ENCODE data around the gene CPED1. TPM values are rescaled to one million over a fixed set of nuclear protein-coding genes. Genes with fewer than 3 reads are reported as not detected.
A peak's percentile ranks its signal among the peaks of the same experiment; 100 is the strongest.

The CPED1 gene
- total RNA-seq, 4 donors from 2014 or later: 7.4 to 19.6 (median 11.4) TPM

DNA sequence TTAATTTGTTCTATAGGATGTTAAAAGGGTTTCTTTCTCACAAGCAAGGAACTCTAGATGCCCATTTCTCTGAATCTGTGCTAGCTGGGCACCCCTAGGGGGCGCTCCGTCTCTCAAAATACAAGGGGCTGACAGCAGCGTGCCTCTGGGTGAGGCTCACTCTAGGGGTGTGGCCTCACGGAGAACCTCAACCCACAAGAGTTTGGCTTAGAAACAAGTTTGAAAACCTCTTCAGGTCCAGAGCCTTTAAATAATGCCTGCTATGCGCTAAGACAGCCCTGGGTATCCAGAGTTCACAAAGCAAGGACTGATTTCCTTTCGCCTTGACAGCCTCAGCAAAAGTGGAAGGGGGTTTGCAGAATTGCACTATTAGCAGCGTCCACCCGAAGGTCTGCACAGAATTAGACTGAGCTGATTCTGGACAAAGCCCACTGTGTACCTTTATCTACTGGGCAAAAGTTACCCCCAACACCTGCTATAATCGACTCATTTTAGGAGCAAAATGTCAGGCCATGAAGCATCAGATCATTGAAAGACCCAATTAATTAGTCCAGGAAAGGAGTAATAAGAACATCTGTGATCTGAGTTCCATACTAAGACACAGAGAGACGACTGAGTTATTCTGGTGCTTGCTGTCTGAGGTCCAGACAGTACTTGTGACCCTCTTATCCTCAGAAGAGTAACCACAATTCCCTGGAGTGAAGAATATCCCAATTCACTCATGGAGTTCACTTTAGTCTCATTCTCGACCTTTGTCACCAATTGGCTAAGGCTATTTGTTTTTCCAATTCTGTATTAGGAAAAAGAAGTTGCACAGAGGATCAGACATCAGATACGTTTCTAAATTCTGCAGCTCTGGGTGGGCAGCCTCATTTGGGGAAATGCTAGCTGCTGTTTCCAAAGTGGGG lies 574 bp upstream of the CPED1 start:
- Histone ChIP-seq H3K4me1 (peaks cover 0 to 4% of the 10 kb centered on the region in 2 donors), H3K4me3 (replicated peaks in 1 of 3) (peak overlapping the region; percentile 3 to 26 (median 22)), H3K36me3 (no peaks in the 10 kb centered on the region), H3K27me3 (no peaks in the 10 kb centered on the region), H3K9me3 (no peaks in the 10 kb centered on the region), H3K27ac (peak overlapping the region; percentile 26 to 87 (median 74))
- peak; percentile 89 for DNase-seq
- intact Hi-C loops (cut with DNase I): loop anchor here (5.0 kb wide), 2 partner anchors 94 to 119 kb away; no protein-coding TSS in a partner anchor
- WGBS, 2 donors: 1 to 2% methylated on average over 11 to 12 of the region's 12 CpGs
- no peak for TF ChIP-seq POLR2A (IDR thresholded peaks at IDR 0.05)
- TF ChIP-seq, protein P1, sequence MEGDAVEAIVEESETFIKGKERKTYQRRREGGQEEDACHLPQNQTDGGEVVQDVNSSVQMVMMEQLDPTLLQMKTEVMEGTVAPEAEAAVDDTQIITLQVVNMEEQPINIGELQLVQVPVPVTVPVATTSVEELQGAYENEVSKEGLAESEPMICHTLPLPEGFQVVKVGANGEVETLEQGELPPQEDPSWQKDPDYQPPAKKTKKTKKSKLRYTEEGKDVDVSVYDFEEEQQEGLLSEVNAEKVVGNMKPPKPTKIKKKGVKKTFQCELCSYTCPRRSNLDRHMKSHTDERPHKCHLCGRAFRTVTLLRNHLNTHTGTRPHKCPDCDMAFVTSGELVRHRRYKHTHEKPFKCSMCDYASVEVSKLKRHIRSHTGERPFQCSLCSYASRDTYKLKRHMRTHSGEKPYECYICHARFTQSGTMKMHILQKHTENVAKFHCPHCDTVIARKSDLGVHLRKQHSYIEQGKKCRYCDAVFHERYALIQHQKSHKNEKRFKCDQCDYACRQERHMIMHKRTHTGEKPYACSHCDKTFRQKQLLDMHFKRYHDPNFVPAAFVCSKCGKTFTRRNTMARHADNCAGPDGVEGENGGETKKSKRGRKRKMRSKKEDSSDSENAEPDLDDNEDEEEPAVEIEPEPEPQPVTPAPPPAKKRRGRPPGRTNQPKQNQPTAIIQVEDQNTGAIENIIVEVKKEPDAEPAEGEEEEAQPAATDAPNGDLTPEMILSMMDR (IDR thresholded peaks at IDR 0.05): peak; percentile 77 to 92 (median 84)

DNA sequence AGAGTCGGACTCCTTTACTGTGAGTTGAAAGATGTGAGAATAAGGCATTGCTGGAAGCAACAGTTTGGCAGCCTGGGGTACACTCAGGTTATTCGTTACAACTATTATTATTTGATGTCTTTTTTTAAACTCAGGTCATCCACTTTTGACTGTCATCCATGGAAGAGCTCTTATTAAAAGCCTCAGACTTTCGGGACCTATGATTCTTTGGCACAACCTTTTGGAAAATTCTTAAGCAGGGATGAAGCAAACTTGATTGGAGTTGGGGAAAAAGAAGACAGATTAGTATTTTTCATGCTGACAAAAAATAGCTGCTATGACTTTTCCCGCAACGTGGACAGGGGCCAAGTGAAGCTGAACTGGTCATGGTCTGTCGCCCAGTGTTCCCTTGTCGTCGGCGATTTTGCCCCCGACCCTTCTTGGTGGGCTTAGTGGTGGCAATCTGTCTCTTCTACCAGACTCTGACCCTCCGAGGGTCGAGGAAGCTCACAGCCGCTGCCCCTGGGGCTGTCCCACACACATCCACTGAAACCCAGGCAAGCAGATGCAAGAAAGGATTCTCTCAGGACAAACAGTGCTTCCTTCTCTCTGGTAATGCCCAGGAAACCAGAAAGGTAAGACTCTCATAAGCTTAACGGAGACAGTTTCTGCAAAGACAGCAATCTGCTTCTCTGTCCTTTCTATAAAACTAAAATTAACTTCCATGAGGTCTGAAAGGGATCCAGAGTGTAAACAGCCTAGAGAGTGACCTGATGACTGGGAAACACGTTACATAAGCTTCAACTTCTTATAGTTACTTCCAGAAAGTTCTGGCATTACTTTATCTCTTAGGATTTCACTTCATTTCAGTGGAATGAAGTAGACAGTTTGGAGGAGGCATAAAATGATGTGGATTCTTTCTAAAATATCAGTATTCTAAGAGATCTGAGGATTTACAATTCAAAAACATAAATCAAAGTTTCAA lies 1.0 kb downstream of the CPED1 start:
- peaks cover 0 to 4% of the 10 kb centered on the region in 2 donors for H3K4me1 ChIP-seq
- peak overlapping the region; percentile 46 to 87 (median 74) for H3K27ac ChIP-seq
- WGBS, 2 donors: 27 to 34% methylated on average over 15 of the region's 15 CpGs
- no peaks in the 10 kb centered on the region for H3K9me3 ChIP-seq
- no peaks in the 10 kb centered on the region for H3K27me3 ChIP-seq
- DNase-seq: peak in 1 of 2 donors; percentile 7
- H3K36me3 ChIP-seq: no peaks in the 10 kb centered on the region
- intact Hi-C loops (cut with DNase I): loop anchor here (5.0 kb wide), 2 partner anchors 93 to 118 kb away; no protein-coding TSS in a partner anchor
- TF ChIP-seq, protein P1 (IDR thresholded peaks at IDR 0.05): no peak
- TF ChIP-seq POLR2A (IDR thresholded peaks at IDR 0.05): no peak
- H3K4me3 ChIP-seq (replicated peaks in 1 of 3): peak overlapping the region in 1 of 3 donors; percentile 26

DNA sequence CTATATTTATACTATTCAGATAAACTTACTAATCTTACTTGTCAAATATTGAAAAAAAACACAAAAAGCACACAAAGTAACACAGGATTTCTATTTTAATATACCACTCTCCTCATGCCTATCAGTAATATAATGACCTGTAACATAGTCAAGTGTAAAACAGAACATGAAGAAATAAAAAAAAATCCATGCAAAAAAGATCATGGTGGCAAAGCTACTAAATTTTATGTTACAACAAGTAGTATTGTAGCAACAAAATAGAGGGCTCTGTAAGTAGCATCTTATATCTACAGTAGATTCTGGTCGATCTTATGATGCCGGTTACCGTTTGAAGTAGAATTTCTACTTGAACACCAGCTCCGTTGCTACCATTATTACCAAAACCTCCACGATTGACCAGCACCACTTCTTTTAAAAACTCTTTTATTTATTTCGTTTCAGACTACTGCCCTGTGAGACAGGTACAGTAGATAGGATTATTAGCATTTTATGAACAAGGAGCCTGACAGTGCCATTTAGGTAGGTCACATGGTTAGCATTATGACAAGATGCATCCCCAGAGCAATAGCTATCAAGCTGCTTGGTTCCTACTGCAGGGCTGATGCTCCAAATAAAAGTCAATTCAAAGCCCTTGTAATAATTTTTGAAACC lies 2.1 kb downstream of the CPED1 start:
- Histone ChIP-seq H3K27ac (peak overlapping the region in 2 of 3 donors; percentile 74 to 87), H3K27me3 (no peaks in the 10 kb centered on the region), H3K4me3 (replicated peaks in 1 of 3) (no peak overlapping the region), H3K36me3 (no peaks in the 10 kb centered on the region), H3K9me3 (no peaks in the 10 kb centered on the region), H3K4me1 (peaks cover 0 to 4% of the 10 kb centered on the region in 2 donors)
- DNase-seq: no peak
- intact Hi-C loops (cut with DNase I): no loop called here
- no peak for TF ChIP-seq POLR2A (IDR thresholded peaks at IDR 0.05)
- TF ChIP-seq, protein P1 (IDR thresholded peaks at IDR 0.05): no peak
- WGBS, 2 donors: 87 to 89% methylated on average over 6 of the region's 6 CpGs

DNA sequence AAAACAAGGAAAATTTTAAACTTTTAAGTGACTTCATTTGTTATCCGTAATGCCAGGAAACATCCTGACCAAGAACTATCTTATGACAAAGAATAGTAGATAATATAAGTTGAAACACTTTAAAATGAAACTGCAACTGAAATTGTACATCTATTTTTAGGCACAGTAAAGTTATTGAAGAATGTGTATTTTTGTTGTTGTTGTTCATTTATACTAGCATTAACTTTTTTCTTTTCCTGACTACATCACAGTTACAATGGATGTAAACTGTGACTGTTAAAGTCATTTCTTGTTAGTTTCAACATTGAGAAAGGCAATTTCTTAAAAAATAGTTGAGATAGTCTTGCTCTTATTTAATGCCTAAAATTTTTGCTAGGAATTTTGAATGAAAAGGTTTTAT lies 2.6 kb downstream of the CPED1 start:
- no peaks in the 10 kb centered on the region for H3K9me3 ChIP-seq
- no peak overlapping the region for H3K4me3 ChIP-seq (replicated peaks in 1 of 3)
- DNase-seq: no peak
- 75 to 82% methylated on average over 1 of the region's 1 CpG for WGBS, 2 donors
- peak overlapping the region in 2 of 3 donors; percentile 9 to 23 for H3K27ac ChIP-seq
- intact Hi-C loops (cut with DNase I): no loop called here
- H3K4me1 ChIP-seq: peaks cover 0 to 4% of the 10 kb centered on the region in 2 donors
- H3K27me3 ChIP-seq: no peaks in the 10 kb centered on the region
- no peak for TF ChIP-seq POLR2A (IDR thresholded peaks at IDR 0.05)
- TF ChIP-seq, protein P1 (IDR thresholded peaks at IDR 0.05): no peak
- H3K36me3 ChIP-seq: no peaks in the 10 kb centered on the region
